Activated CD4-positive, alpha-beta T cell treated with anti-CD3 and anti-CD28 coated beads, Interleukin-2, amount 50 U/mL, for 24 hours (primary cell): Measurements from ENCODE around the gene ZP2.
"Not testable (repeated sequence)": the region's sequence is repeated elsewhere in the genome, so short reads cannot be mapped to it uniquely, and the experiment has no call there.

ENCODE experiments used
- DNase-seq, 2 donors: peaks; one replicate each; pipeline ENCODE4 v3.0.0-alpha.2; 2020; ENCODE audit warnings: low read depth in 1 of 2, low spot score in 1 of 2

The ZP2 gene

GRCh38 chr16:21217121-21217520, 5.7 kb upstream of the ZP2 start:
- DNase-seq, result no peak

GRCh38 chr16:21214086-21214485, 2.7 kb upstream of the ZP2 start:
- DNase-seq, result no peak

GRCh38 chr16:21208446-21209230, 2.7 kb downstream of the ZP2 start:
- DNase-seq, result no peak

DNA sequence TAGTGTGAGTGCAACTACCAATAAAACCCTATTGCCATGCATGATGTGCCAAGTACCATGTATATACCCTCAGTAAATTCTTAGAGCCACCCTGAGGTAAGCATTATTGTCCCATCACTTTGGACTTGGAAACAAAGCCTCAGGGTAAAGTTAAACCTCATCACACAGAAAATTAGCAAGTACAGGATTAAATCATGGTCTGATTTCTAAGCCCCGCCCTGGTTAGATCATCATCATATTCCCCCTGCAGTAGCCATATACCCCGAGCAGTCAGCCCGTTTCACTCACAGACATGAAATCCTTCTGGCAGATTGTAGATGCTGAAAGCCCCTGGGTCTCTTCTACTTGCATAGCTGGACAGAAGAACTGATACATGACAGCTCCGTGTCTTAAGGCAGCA, 4.8 kb downstream of the ZP2 start:
- DNase-seq, result no peak

- no peak for DNase-seq
Observed at GRCh38 chr16:21205303-21205702, 6.1 kb downstream of the ZP2 start.

- DNase-seq, result no peak
Observed at GRCh38 chr16:21203155-21203797, 8.1 kb downstream of the ZP2 start.

DNA sequence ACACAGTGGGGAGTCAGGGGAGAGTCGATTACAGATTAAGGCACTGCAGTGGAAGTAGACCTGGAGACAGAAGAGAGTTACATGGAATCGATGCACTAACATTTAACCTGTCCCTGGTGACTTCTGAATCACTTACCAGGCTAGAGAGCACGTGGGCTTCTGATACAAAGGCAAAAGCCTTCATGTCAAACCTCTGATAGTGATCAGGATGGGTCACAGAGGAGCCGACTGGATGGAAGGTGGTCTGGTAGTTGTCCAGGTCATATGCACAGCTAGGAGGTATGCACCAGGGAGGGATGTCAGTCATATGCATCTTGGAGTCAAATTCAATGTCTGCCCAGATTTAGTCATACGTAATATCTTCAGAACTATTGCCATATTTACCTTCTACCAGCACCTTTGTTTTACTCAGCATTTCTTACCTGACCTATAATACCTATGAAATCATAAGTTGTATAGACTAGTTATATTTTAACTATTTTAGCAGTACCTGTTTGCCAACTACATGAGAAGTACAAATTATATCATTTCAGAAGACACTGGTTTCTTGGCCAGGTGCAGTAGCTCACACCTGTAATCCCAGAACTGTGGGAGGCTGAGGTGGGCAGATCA, 11.7 kb downstream of the ZP2 start:
- DNase-seq, result no peak

- DNase-seq, result no peak
Observed at GRCh38 chr16:21197621-21198020, 13.8 kb downstream of the ZP2 start.

DNA sequence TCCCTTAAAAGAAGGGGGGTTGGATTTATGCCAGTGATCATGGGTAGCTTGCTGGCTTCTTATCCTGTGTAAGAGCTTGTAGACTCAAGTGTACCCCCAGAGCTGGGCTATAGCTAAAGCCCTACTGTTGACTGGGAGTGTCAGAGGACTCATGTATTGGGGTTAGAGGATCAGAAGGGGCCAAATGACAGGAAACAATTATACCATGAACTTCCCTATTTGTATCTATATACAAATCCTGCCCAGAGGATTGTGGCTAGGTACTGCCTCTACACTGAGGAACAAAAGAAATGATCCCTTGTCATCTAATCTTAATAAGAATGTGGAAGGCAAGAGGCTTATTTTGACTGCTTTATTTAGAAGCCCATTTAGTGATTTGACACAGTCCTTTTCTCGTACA, 14.3 kb downstream of the ZP2 start:
- no peak for DNase-seq

DNA sequence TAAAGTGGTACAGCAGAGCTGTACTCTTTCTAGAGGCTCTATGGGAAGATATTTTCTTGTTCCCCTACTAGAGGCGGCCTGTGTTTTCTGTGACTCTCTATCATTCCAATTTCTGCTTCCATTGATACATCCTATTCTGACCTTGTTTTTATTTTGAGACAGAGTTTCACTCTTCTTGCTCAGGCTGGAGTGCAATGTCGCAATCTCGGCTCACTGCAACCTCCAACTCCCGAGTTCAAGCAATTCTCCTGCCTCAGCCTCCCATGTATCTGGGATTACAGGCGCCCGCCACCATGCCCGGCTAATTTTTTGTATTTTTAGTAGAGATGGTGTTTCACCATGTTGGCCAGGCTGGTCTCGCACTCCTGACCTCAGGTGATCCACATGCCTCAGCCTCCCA, 16.0 kb downstream of the ZP2 start:
- DNase-seq, result not testable (repeated sequence)

- no peak for DNase-seq
Observed at GRCh38 chr16:21194771-21195301, 16.5 kb downstream of the ZP2 start.

GRCh38 chr16:21192991-21193390, 18.4 kb downstream of the ZP2 start:
- no peak for DNase-seq

GRCh38 chr16:21190599-21190998, 20.8 kb downstream of the ZP2 start:
- DNase-seq, result no peak

GRCh38 chr16:21190013-21190412, 21.4 kb downstream of the ZP2 start:
- no peak for DNase-seq

GRCh38 chr16:21189311-21189710, 22.1 kb downstream of the ZP2 start:
- no peak for DNase-seq

DNA sequence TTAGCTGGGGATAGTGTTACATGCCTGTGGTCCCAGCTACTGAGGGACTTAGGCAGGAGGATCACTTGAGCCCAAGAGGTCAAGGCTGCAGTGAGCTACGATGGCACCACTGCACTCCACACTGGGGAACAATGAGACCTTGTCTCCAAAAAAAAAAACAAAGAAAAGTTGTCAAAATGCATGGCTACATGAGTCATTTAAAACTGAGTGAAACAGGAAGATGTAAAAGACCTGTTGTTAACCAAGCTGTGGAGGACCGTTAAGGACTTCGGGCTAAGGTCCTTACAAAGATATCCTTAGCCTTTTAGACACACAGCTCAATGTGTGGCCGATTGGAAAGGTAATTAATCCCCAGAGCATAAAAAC, 25.1 kb downstream of the ZP2 start:
- no peak for DNase-seq

- DNase-seq, result no peak
Observed at GRCh38 chr16:21185659-21186325, 25.6 kb downstream of the ZP2 start.

- DNase-seq, result peak in 1 of 2 donors; percentile 24
Observed at GRCh38 chr16:21184834-21185233, 26.5 kb downstream of the ZP2 start.

DNA sequence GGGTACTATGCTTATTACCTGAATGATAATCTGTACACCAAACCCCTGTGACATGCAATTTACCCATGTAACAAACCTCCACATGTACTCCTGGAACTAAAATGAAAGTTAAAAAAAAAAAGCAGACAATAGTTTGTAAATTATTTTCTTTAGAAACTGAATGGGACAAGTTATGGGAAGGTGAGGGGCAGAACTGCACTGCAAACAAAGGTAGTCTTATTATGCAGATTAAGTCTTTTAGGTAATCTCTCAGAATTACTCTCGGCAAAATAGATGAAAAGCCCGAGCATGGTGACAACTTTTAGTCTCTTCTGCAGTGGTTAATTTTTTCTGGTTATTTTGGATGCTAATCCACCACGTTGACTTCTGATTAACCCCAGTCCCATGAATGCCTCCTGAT, 27.4 kb downstream of the ZP2 start:
- no peak for DNase-seq

GRCh38 chr16:21179983-21180365, 31.4 kb downstream of the ZP2 start:
- DNase-seq, result no peak

- no peak for DNase-seq
Observed at GRCh38 chr16:21179126-21179982, 32.0 kb downstream of the ZP2 start.
